HCT116 (cell line): ENCODE measurements around the gene SLC25A10.

Experiments
- SIN3A ChIP-seq: IDR thresholded peaks from 2 replicates; pipeline ENCODE4 v1.6.1; 2012; ENCODE audit warnings: low read depth
- ZNF274 ChIP-seq: fragments of 200-500 bp; sonication (Bioruptor generic); IDR thresholded peaks from 2 replicates; pipeline ENCODE4 v1.6.1; 2014; ENCODE audit warnings: mild to moderate bottlenecking, low read depth, low read length, inconsistent platforms

DNA sequence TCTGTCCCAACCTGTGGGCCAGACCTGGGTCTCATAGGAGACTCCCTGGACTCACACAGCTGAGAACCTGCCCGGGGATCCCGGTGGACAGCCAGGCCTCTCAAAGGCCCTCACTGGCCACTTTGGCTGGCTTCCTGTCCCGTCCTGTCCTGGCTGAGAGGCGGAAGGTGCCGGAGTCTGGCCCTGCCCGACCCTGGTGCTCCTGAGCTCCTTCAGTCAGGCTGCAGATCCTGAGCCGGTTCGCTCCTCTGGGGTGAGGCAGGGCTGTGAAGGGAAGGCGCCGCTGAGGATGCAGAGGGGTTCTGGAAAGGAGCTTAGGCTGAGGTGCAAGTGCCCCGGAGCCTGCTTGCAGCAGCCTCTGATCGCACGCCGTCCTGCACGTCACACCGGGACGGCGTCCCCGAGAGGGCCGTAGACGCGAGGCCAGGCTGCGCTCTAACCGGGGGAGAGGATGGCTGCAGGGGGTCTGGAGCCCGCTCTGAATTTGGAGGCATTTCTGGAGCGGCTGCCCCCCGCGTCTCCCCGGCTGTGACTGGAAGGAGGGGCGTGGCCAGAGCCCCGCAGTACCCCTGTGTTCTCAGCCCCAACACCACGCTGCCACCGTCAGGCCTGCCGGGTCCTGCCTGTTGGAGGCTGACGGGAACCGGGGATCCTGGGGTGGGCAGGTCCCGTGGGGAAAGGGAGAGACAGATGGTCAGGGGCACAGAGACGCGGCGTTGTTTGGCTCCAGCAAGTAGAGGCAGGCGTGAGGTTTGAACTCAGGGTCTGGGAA, 24.1 kb upstream of the SLC25A10 start:
- TF ChIP-seq SIN3A, result no peak
- no peak for TF ChIP-seq ZNF274
